Activated CD4-positive, CD25-positive, alpha-beta regulatory T cell treated with anti-CD3 and anti-CD28 coated beads, Interleukin-2, amount 50 U/mL, for 24 hours (primary cell): ENCODE measurements around the gene CEP131.

Experiments used
- ATAC-seq, 2 donors: fragments of 150-1000 bp; cut with Tn5 transposase; one replicate each; pipeline ENCODE4 v1.10.0; 2021; ENCODE audit warnings: mild to moderate bottlenecking in 1 of 2, moderate library complexity in 1 of 2

The CEP131 gene

DNA sequence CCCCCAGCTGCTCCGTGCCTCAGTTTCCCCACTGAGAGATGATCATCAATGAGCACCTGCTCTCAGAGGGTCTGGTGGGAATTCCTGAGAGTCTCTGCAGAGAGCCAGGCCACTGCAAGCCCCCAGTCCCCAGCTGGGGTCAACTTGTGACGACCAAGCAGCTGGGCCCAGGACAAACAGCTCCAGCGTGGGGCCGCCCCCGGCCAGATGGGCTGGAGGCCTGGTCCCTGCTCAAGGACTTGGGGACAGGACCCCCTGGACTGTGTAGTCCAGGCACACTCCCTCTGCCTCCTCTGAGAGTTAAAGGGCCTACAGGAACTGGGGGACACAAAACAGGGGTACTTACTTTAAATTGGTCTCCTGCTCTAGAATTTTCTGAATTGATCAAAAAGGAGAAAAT lies 40.2 kb downstream of the CEP131 start:
- ATAC-seq: no peak

DNA sequence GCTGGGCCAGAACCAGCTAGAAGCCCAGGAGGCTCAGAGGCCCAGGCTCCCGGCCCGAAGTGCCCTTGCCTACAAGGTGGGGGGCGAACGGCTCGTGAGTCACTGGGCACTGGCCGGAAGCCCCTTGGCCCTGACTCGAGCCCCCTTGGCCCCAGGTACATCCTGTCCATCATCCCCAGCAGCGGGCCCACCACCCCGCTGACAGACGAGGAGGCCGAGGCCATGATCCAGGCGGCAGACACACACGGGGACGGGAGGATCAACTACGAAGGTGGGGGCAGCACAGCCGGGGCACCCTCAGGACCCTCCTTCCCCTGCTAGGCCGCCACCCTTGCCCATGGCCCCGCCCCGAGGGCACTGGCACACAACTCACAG lies 41.0 kb downstream of the CEP131 start:
- no peak for ATAC-seq

DNA sequence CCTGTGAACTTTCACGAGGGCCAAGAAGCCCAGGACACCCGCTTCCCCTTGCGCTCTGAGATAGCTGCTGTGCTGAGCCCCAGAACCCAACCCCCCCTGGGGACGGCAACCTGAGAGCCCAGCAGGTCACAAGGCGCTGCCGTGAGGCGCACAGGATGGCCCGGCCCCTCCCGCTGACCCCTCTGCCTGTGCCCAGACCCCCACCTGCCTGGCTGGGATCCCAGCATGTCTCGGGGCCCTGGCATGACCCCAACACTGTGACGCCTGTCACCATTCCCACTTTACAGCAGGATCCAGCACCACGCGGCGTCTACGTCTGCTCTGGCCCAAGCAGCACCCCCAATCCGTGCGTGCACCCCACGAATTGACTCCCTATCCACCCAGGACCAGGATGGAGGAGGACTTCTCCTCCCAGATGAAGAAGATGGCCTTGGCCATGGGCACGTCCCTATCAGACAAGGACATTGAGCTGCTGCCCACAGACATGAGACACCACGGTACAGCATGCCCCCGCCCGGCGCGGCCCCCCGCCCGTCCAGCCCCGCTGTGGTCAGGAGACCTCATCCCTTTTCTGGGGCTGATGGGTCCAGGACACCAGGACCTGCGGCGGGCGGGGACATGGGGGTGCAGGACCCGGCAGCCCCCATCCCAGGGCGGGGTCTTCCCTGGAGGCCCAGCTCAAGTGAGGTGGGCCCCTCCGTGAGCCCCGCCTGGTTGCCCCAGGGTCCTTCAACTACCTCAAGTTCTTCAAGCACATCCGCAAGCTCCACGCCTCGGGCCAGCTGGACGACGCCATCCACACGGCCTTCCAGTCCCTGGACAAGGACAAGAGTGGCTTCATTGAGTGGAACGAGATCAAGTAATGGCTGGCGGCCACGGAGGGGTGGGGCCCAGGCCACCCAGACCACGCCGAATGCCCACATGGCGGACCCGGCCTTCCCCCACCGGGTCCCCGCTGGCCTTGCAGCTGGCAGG lies 41.6 kb downstream of the CEP131 start:
- ATAC-seq: no peak

- ATAC-seq: no peak
Observed at GRCh38 chr17:81179861-81180260, 42.9 kb downstream of the CEP131 start.

DNA sequence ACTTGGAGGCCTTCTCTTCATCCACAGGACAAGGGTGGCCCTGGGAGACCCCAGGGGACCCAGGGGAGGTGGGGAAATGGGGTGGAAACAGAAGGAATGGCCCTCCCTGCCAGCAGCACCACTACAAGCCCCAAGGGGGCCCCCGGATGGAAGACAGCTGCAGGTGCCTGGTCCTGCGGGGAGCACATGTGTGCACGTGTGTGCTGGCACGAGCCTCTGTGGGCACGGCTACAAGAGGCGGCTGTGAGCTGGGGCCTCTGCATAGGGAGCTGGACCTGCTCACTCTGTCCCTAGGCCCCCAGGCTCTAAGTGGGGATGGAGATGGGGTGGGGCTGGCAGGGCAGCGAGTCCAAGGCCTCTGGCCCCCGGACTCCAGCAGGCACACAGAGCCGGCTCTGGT lies 43.5 kb downstream of the CEP131 start:
- no peak for ATAC-seq

- no peak for ATAC-seq
Observed at GRCh38 chr17:81178136-81179091, 44.4 kb downstream of the CEP131 start.

DNA sequence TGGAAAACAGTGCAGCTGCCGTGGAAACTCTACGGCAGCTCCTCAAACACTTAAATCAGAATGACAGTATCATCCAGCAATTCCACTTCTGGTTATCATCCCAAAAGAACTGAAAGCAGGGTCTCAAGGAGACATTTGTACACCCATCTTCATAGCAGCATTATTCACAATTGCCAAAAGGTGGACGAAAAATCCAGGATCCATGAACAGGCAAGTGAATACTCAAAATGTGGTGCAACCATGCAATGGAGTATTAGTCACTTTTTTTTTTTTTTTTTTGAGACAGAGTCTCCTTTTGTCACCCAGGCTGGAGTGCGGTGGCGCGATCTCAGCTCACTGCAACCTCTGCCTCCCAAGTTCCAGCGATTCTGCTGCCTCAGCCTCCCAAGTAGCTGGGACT lies 46.1 kb downstream of the CEP131 start:
- no peak for ATAC-seq

GRCh38 chr17:81173762-81174155 lies 49.0 kb downstream of the CEP131 start:
- ATAC-seq: no peak

GRCh38 chr17:81173052-81173761 lies 49.6 kb downstream of the CEP131 start:
- no peak for ATAC-seq

DNA sequence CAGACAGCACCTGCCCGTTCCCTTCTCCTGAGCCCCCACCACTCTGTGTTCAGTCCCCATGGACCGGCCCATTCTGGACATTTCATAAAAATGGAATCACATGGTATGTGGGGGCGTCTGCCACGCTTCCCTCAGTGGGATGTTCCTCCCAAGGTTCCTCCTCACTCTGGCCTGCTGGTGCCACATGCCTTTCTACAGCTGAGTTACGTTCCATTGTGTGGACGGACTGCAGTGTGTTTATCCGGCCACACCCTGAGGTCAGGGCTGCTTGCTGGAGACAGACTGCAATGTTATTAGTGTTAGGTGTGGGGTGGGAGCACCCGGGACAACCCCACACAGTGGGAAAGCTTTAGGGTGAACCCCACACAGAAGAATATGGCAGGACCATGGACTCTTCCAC lies 50.8 kb downstream of the CEP131 start:
- no peak for ATAC-seq

GRCh38 chr17:81170727-81171494 lies 51.9 kb downstream of the CEP131 start:
- ATAC-seq: no peak

GRCh38 chr17:81169870-81170309 lies 52.9 kb downstream of the CEP131 start:
- no peak for ATAC-seq

DNA sequence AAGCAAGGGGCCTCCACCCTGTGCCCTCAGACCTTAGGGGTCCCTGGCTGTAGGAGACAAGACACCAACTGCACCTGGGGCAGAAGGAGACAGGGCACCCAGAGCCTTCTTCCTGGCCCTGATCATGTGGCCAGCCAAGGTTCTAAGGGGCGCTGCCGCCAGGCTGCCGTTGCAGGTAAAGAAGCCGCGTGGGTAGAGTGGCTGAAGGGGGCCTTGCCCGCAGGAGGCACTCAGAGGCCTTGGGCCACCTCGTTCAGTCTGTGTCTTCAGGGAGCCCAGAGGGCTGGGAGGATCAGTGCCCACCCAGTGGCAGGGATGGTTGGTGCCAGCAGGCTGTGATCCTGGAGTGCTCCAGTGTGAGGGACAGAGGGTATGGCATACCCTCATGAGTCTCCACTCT lies 55.1 kb downstream of the CEP131 start:
- ATAC-seq: no peak

- no peak for ATAC-seq
Observed at GRCh38 chr17:81167194-81167524, 55.6 kb downstream of the CEP131 start.

- ATAC-seq: no peak
Observed at GRCh38 chr17:81166033-81166492, 56.7 kb downstream of the CEP131 start, which contains the start of gene AATK. AATK (minus strand) TSS chr17:81166221; CDS start chr17:81165992, 229 bp downstream.

DNA sequence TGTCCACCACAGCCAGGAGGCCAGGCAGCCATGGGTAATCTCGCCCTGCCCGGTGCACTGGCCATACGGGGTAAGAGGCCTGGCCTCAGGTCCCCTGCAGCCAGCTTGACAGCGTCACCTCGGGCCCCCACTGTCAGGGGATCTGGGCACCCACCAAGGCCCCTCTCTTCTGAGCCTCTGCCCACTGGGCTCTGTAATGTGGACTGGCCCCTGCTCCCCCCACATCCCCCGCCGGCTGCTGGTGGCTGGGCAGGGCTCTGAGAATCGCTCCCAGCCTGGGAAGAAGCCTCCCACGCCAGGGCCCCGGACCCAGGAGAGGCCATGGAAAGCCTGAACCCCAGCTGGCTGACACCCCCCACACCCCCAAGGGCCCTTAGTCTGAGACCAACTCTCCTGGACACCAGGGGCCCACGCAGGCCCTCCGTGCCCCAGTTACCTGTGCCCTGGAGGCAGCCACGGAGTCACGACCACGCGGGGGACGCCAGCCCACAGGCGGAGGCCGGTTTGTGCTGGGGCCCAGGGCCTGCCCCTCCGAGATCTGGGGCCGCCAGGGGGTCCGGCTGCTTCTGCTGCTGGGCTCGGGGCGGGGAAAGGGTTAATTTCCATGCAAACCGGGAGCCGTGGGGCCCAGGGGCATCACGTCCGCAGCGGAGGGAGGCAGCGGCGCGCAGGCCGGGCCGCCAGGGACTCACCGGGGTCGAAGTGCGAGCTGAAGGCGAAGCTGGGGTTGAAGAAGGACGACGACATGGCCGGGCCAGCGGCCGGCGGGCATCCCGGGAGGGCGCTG lies 57.3 kb downstream of the CEP131 start, which contains the start of gene PVALEF:
PVALEF (plus strand) TSS at position 262 of the 787 bp plus-strand sequence. CDS start 15,720 bp downstream, outside the sequence.
- peak in 1 of 2 donors; percentile 12 for ATAC-seq

- no peak for ATAC-seq
Observed at GRCh38 chr17:81164371-81165245, 58.2 kb downstream of the CEP131 start.

DNA sequence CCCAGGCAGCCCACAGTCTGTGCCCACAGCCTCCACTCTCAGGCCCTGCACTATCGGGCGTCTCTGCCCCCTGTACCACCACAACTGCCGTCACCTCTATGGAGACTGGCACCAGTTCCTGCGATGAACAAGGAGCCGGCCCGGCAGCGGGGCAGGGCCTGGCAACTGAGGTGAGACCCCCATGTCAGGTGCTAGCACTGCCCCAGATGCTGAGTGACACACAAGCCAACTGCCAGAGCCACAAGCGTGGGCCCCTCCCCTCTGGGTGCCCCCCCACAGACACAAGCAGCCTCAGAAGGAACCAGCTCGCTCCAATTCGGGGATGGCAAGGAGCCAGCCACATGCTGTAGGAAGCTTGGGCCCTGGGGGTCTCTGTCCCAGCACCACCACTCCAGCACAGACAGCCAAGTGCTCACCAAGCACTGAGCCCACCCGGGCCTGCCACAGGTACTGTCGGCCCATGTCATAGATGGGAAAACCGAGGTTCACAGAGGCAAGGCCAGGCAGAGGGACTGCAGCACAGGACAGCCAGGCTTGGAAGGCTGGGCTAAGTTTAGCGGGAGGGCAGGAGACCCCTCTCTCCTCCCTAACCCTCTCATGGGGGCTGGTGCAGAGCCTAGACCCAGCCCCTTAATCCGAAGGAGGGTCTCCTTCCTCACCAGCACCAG lies 58.9 kb downstream of the CEP131 start:
- no peak for ATAC-seq

- no peak for ATAC-seq
Observed at GRCh38 chr17:81163051-81163695, 59.6 kb downstream of the CEP131 start.
